Amniotic stem cell (primary cell): ENCODE data around the gene EFCAB13.
"Not testable (repeated sequence)": the region's sequence is repeated elsewhere in the genome, so short reads cannot be mapped to it uniquely, and the experiment has no call there.

Source experiments
- DNase-seq: peaks from one replicate; lab custom pipeline; 2025; lab: John Stamatoyannopoulos, UW

Gene EFCAB13

GRCh38 chr17:47427985-47428384 lies 104.2 kb downstream of the EFCAB13 start:
- no peak for DNase-seq

GRCh38 chr17:47432240-47432639 lies 108.5 kb downstream of the EFCAB13 start:
- DNase-seq = not testable (repeated sequence)

- no peak for DNase-seq
Observed at GRCh38 chr17:47465165-47465564, 141.4 kb downstream of the EFCAB13 start.

- not testable (repeated sequence) for DNase-seq
Observed at GRCh38 chr17:47466976-47467375, 143.2 kb downstream of the EFCAB13 start.

- no peak for DNase-seq
Observed at GRCh38 chr17:47470836-47471235, 147.1 kb downstream of the EFCAB13 start.

- not testable (repeated sequence) for DNase-seq
Observed at GRCh38 chr17:47472073-47472472, 148.3 kb downstream of the EFCAB13 start.
